ENCODE measurements around the gene TMIGD2. TPM values are rescaled to one million over a fixed set of nuclear protein-coding genes. Genes with fewer than 3 reads are reported as not detected.
A peak's percentile ranks its signal among the peaks of the same experiment; 100 is the strongest.

Gene TMIGD2
- total RNA-seq, 2 donors from 2014 or later, result 1.8 TPM; not detected in 1

DNA sequence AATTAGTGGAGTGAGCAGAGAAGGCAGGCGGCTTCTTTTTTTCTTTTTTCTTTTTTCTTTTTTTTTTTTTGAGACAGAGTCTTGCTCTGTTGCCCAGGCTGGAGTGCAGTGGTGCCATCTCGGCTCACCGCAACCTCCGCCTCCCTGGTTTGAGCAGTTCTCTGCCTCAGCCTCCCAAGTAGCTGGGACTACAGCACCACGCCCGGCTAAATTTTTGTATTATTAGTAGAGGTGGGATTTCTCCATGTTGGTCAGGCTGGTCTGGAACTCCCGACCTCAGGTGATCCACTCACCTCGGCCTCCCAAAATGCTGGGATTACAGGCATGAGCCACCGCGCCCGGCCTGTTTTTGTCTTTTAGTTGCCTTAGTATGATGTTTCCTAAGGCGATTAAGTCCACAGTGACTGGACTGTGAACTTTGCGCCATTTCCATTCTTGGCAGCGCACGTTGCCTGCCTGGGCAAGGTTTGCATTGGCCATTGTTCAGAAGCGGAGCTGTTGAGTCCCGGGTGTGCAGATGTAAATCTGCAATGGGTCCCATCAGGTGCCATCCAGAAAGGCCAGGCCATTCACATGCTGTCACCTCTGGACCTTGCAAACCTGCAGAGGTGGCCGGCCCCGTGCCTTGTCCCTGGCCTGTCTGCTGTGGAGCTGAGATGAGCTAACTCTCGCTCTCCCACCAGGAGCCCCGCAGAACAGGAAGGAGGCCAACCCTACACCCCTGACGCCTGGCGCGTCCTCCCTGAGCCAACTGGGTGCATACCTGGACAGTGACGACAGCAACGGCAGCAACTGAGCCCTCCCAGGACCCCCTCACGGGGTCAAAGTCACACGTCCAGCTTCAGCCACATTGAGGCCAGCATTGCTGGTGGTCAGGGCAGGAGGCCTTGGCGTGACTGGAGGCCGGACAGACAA is 34.0 kb downstream of the TMIGD2 start:
- no peak for DNase-seq (ENCODE audit: low spot score)
- Histone ChIP-seq H3K9me3 (no peaks in the 10 kb centered on the region), H3K36me3 (peaks cover 44% of the 10 kb centered on the region), H3K4me1 (ENCODE audit: control insufficient read depth in 1 of 2, low read depth in 2 of 2) (no peaks in the 10 kb centered on the region), H3K27ac (no peak overlapping the region), H3K4me3 (no peak overlapping the region), H3K27me3 (replicated peaks; ENCODE audit: insufficient read depth) (no peaks in the 10 kb centered on the region)
- ATAC-seq (ENCODE audit: insufficient number of reproducible peaks, low FRiP score, low read depth), result no peak
- no peak for TF ChIP-seq CTCF (IDR thresholded peaks at IDR 0.05)

GRCh38 chr19:4267101-4267900 is 34.9 kb downstream of the TMIGD2 start:
- Histone ChIP-seq H3K9me3 (no peaks in the 10 kb centered on the region), H3K27ac (no peak overlapping the region), H3K36me3 (peaks cover 51% of the 10 kb centered on the region), H3K4me3 (no peak overlapping the region), H3K4me1 (ENCODE audit: control insufficient read depth in 1 of 2, low read depth in 2 of 2) (no peaks in the 10 kb centered on the region), H3K27me3 (replicated peaks; ENCODE audit: insufficient read depth) (no peaks in the 10 kb centered on the region)
- no peak for ATAC-seq (ENCODE audit: insufficient number of reproducible peaks, low FRiP score, low read depth)
- DNase-seq (ENCODE audit: low spot score), result no peak
- TF ChIP-seq CTCF (IDR thresholded peaks at IDR 0.05), result peak; percentile 80

DNA sequence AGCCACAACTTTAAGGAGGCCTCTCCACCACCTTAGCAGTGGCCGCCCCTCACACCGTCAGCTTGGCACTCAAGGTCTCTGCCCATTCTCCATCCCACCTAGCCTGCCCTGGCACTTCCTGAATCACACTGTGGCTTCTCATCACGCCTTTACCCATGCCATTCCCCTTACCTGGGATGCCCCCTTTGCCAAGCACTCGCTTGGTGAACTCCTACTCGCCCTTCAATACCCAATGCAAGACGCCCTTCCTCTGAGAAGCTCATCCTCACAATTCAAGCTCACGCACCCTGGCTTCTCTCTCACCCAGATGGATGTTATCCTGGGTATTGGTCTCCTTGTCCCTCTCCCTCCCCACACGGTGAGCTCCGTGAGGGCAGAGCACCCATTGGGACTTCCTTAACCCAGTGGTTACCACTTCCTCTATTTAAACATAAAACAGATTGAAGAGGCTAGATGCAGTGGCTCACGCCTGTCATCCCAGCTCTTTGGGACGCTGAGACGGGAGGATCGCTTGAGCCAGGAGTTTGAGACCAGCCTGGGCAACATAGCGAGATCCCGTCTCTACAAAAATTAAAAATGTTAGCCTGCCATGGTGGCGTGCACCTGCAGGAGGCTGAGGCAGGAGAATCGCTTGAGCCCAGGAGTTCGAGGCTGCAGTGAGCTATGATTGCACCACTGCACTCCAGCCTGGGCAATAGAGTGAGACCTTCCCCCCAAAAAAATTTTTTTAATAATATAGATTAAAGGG is 35.8 kb downstream of the TMIGD2 start:
- peaks cover 55% of the 10 kb centered on the region for H3K36me3 ChIP-seq
- no peak for TF ChIP-seq CTCF (IDR thresholded peaks at IDR 0.05)
- no peaks in the 10 kb centered on the region for H3K9me3 ChIP-seq
- ATAC-seq (ENCODE audit: insufficient number of reproducible peaks, low FRiP score, low read depth), result no peak
- no peak overlapping the region for H3K27ac ChIP-seq
- no peak for DNase-seq (ENCODE audit: low spot score)
- no peaks in the 10 kb centered on the region for H3K27me3 ChIP-seq (replicated peaks; ENCODE audit: insufficient read depth)
- H3K4me3 ChIP-seq, result no peak overlapping the region
- H3K4me1 ChIP-seq (ENCODE audit: control insufficient read depth in 1 of 2, low read depth in 2 of 2), result no peaks in the 10 kb centered on the region

DNA sequence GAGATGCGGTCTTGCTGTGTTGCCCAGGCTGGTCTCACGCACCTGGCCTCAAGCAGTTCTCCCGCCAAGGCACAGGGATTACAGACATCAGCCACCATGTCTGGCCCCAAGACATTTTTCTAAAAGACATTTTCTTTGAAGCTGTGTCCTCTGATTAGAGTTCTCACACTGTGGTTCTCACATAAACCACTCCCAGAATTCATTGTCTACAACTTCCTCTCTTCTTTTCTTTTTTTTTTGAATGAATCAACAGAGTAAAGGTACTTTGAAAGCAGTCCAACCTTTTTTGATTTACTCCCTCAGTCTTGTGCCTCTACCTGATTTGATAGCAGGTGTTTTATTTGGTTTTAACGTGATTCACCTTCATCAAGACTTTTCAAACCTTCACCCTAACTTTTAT is 37.4 kb downstream of the TMIGD2 start:
- no peak overlapping the region for H3K27ac ChIP-seq
- H3K27me3 ChIP-seq (replicated peaks; ENCODE audit: insufficient read depth), result no peaks in the 10 kb centered on the region
- no peak for DNase-seq (ENCODE audit: low spot score)
- TF ChIP-seq CTCF (IDR thresholded peaks at IDR 0.05), result no peak
- no peaks in the 10 kb centered on the region for H3K9me3 ChIP-seq
- peaks cover 67% of the 10 kb centered on the region for H3K36me3 ChIP-seq
- H3K4me1 ChIP-seq (ENCODE audit: control insufficient read depth in 1 of 2, low read depth in 2 of 2), result no peaks in the 10 kb centered on the region
- no peak for ATAC-seq (ENCODE audit: insufficient number of reproducible peaks, low FRiP score, low read depth)
- no peak overlapping the region for H3K4me3 ChIP-seq

Measured in thoracic aorta (tissue), 2 donors.